Measurements from ENCODE around the gene CAMTA2. TPM values are rescaled to one million over a fixed set of nuclear protein-coding genes. Genes with fewer than 3 reads are reported as not detected.

Gene CAMTA2
- total and polyA plus RNA-seq, 2 donors (not counting 1 experiment from before 2014, with no cell fraction given) = 12.4 to 18.3 TPM

- Histone ChIP-seq H3K27ac (ENCODE audit: insufficient read depth, low read length) (no peak overlapping the region), H3K9me3 (ENCODE audit: control insufficient read depth, insufficient read depth, low read depth, low read length) (no peaks in the 10 kb centered on the region), H2AFZ (ENCODE audit: low read length) (peak overlapping the region; percentile 35), H3K4me2 (ENCODE audit: extremely low read depth, insufficient read depth, low read length) (peak overlapping the region; percentile 35), H3K79me2 (ENCODE audit: control insufficient read depth, insufficient read depth, low read length) (peaks cover 15% of the 10 kb centered on the region), H3K36me3 (ENCODE audit: control insufficient read depth, insufficient read depth, low read length) (peaks cover 13% of the 10 kb centered on the region), H3K27me3 (ENCODE audit: control insufficient read depth, insufficient read depth, low read length) (no peaks in the 10 kb centered on the region), H4K20me1 (ENCODE audit: control insufficient read depth, extremely low read depth, insufficient read depth, low read length) (no peaks in the 10 kb centered on the region), H3K4me1 (ENCODE audit: control insufficient read depth, extremely low read depth, insufficient read depth, low read length) (peaks cover 10% of the 10 kb centered on the region), H3K4me3 (replicated peaks in 1 of 4; ENCODE audit: control extremely low read depth in 1 of 4, insufficient read depth in 1 of 4, low read depth in 3 of 4, low read length in 4 of 4) (peak overlapping the region in 1 of 4 experiments; percentile 6), H3K9ac (ENCODE audit: insufficient read depth, low read length) (no peak overlapping the region)
- TF ChIP-seq CTCF (conservative IDR thresholded peaks at IDR 0.05 in 1 of 2, IDR thresholded peaks at IDR 0.05 in 1 of 2; ENCODE audit: low read depth in 1 of 2, low read length in 2 of 2) (peak; percentile 24 to 48), EZH2 (IDR thresholded peaks at IDR 0.05; ENCODE audit: low read length, missing control alignments) (no peak)
- peak; percentile 39 to 58 for DNase-seq (ENCODE audit: low read depth in 2 of 2)
Observed at GRCh38 chr17:4934173-4934979, 53.1 kb downstream of the CAMTA2 start.

- DNase-seq (ENCODE audit: low read depth in 2 of 2) = no peak
- Histone ChIP-seq H3K9me3 (ENCODE audit: control insufficient read depth, insufficient read depth, low read depth, low read length) (no peaks in the 10 kb centered on the region), H3K36me3 (ENCODE audit: control insufficient read depth, insufficient read depth, low read length) (peaks cover 13% of the 10 kb centered on the region), H3K4me2 (ENCODE audit: extremely low read depth, insufficient read depth, low read length) (no peak overlapping the region), H3K4me3 (replicated peaks in 1 of 4; ENCODE audit: control extremely low read depth in 1 of 4, insufficient read depth in 1 of 4, low read depth in 3 of 4, low read length in 4 of 4) (no peak overlapping the region), H4K20me1 (ENCODE audit: control insufficient read depth, extremely low read depth, insufficient read depth, low read length) (no peaks in the 10 kb centered on the region), H3K27ac (ENCODE audit: insufficient read depth, low read length) (no peak overlapping the region), H3K4me1 (ENCODE audit: control insufficient read depth, extremely low read depth, insufficient read depth, low read length) (peaks cover 4% of the 10 kb centered on the region), H3K79me2 (ENCODE audit: control insufficient read depth, insufficient read depth, low read length) (peaks cover 8% of the 10 kb centered on the region), H3K9ac (ENCODE audit: insufficient read depth, low read length) (no peak overlapping the region), H3K27me3 (ENCODE audit: control insufficient read depth, insufficient read depth, low read length) (no peaks in the 10 kb centered on the region), H2AFZ (ENCODE audit: low read length) (no peak overlapping the region)
- TF ChIP-seq CTCF (conservative IDR thresholded peaks at IDR 0.05 in 1 of 2, IDR thresholded peaks at IDR 0.05 in 1 of 2; ENCODE audit: low read depth in 1 of 2, low read length in 2 of 2) (no peak), EZH2 (IDR thresholded peaks at IDR 0.05; ENCODE audit: low read length, missing control alignments) (no peak)
Observed at GRCh38 chr17:4933646-4934045, 53.8 kb downstream of the CAMTA2 start.

- H4K20me1 ChIP-seq (ENCODE audit: control insufficient read depth, extremely low read depth, insufficient read depth, low read length) = no peaks in the 10 kb centered on the region
- TF ChIP-seq CTCF (conservative IDR thresholded peaks at IDR 0.05 in 1 of 2, IDR thresholded peaks at IDR 0.05 in 1 of 2; ENCODE audit: low read depth in 1 of 2, low read length in 2 of 2) (no peak), EZH2 (IDR thresholded peaks at IDR 0.05; ENCODE audit: low read length, missing control alignments) (no peak)
- H3K79me2 ChIP-seq (ENCODE audit: control insufficient read depth, insufficient read depth, low read length) = no peaks in the 10 kb centered on the region
- no peak overlapping the region for H3K4me2 ChIP-seq (ENCODE audit: extremely low read depth, insufficient read depth, low read length)
- H2AFZ ChIP-seq (ENCODE audit: low read length) = no peak overlapping the region
- DNase-seq (ENCODE audit: low read depth in 2 of 2) = no peak
- H3K9ac ChIP-seq (ENCODE audit: insufficient read depth, low read length) = no peak overlapping the region
- H3K27me3 ChIP-seq (ENCODE audit: control insufficient read depth, insufficient read depth, low read length) = no peaks in the 10 kb centered on the region
- peaks cover 3% of the 10 kb centered on the region for H3K4me1 ChIP-seq (ENCODE audit: control insufficient read depth, extremely low read depth, insufficient read depth, low read length)
- H3K4me3 ChIP-seq (replicated peaks in 1 of 4; ENCODE audit: control extremely low read depth in 1 of 4, insufficient read depth in 1 of 4, low read depth in 3 of 4, low read length in 4 of 4) = no peak overlapping the region
- no peaks in the 10 kb centered on the region for H3K9me3 ChIP-seq (ENCODE audit: control insufficient read depth, insufficient read depth, low read depth, low read length)
- H3K36me3 ChIP-seq (ENCODE audit: control insufficient read depth, insufficient read depth, low read length) = peaks cover 11% of the 10 kb centered on the region
- H3K27ac ChIP-seq (ENCODE audit: insufficient read depth, low read length) = no peak overlapping the region
Observed at GRCh38 chr17:4932756-4933155, 54.7 kb downstream of the CAMTA2 start.

Data from fibroblast of lung (primary cell).